Measurements from ENCODE around the gene TRIO.

DNA sequence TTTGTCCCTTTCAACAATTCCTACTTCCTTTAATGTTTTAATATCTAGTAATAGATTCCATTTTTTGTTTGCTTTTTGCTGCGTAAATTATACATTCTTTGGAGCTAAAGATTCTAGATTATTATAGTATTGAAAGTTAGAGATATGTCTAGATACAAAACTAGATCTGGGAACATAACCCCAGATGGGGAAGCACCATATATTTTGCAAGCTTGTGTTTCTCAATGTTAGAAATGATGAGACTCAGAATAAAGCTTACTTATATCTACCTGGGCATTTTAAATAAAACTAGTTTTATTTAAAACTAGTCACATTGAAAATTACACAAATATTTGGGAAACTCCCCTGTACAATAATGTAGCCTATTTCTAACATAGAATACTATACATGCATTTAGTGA is 32.2 kb downstream of the TRIO start:
- TF ChIP-seq SUZ12 (IDR thresholded peaks at IDR 0.05; ENCODE audit: extremely low read depth, insufficient read depth, insufficient read length) (no peak), YY1 (IDR thresholded peaks at IDR 0.05; ENCODE audit: insufficient read depth, insufficient read length) (no peak)
